GM19455 (cell line): ENCODE results near the gene CEP72.

Source experiments
- ATAC-seq: cut with Tn5 transposase; IDR thresholded peaks from one replicate; pipeline ENCODE4 v1.9.1; 2021; ENCODE audit not compliant: unreplicated experiment

The CEP72 gene

DNA sequence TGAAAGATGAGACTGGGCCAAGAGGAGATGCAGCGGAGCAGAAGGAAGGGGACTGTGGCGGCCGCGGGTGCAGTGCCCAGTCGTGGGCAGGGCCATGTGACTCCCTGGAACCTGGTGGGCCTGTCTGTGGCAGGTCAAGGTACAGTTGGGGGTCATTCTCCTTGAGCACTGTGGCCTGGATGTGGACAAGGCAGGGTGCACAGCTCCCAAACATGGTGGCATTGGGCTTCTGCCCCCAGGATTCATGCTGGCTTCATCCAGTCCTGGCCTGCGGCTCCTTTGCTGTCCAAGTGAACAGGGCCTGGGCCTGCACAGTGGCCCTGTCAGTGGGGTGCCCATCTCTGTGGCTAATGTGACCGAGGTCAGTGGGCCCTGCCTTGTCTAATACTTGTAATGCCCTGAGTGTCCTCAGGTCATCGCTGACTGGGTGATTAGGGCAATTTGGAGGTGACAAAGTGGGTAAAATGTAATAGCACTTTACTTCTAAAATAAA lies 39.9 kb downstream of the CEP72 start:
- no peak for ATAC-seq

DNA sequence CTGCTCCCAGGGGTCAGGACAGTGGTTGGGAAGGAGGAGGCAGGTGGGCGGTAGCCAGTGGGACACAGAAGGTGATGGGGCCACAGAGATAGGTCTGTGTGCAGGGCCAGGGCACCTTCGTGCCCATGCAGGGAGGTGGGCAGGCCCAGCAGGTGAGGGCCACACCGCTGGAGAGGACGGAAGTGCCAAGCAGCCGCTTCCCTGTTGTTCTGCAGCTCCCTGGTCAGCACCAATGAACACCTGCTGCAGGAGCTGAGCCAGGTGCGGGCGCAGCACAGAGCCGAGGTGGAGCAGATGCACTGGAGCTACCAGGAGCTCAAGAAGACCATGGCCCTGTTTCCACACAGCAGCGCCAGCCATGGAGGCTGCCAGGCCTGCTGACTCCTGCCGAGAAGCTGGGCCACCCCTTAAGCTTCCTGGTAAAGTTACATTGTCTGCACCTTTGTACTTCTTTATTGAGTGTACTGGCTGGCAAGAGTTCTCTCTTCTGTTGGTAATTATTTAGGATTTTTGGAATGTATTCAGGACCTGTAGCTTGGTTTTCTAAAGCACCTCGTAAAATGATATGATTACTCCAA lies 40.7 kb downstream of the CEP72 start:
- no peak for ATAC-seq

DNA sequence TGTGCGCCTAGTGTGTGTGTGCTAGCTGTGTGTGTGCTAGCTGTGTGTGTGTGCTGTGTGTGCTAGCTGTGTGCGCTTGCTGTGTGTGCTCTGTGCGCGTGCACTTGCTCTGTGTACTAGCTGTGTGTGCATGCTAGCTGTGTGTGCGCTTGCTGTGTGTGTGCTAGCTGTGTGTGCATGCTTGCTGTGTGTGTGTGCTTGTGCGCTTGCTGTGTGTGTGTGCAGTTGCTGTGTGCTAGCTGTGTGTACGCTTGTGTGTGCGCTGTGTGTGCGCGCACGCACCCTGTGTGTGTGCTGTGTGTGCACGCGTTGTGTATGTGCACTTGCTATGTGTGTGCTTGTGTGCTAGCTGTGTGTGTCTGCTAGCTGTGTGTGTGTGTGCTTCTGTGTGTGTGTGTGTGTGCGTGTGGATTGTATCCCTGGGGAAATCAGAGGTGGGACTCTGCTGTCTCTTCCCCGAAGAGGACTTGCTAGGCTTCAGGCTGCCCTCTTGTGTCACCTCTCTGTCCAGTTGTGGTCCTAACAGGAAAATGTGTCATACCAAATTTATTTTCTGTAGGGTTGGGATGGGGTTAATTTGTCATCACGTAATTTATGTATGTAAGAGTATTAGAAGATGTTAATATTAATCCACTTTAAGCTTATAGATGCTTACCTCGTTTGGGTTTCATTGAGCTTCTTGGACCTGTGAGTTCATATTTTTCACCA lies 42.1 kb downstream of the CEP72 start:
- ATAC-seq: no peak

DNA sequence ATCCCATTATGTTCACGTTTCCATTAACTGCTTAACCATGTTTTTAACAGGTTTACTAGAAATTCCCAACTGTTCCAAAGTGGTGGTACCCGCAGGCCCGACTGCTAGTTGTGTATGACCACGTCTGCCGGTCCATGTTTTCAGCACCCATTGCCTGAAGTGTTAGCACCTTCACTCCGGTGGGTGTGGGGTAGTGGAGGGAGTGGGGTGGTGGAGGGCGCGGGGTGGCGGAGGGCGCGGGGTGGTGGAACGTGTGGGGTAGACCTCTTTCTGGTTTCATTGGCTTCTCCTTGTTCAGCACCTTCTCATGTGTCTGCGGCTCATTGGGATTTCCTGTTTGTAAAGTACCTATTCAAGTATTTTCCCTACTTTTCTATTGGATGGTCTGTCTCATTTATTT lies 43.3 kb downstream of the CEP72 start:
- ATAC-seq: no peak

DNA sequence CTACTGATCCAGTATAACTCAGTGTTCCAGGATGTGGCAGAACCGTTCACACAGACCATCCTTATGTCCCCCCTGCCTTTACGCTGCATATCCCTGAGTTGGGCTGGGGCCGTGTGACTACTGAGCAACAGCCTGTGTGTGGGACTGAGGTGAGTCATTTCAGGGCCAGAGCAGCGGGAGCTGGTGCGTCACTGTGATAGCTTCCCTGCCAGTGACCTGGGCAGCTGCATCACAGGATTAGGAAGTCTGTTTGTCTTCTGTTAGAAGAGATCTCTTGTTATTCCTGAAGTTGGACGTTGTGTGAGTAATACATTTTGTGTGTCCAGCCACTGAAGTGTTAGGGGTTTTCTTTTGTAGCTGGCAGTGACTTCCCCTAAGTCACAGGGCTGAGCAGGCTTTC lies 45.4 kb downstream of the CEP72 start:
- ATAC-seq: no peak

DNA sequence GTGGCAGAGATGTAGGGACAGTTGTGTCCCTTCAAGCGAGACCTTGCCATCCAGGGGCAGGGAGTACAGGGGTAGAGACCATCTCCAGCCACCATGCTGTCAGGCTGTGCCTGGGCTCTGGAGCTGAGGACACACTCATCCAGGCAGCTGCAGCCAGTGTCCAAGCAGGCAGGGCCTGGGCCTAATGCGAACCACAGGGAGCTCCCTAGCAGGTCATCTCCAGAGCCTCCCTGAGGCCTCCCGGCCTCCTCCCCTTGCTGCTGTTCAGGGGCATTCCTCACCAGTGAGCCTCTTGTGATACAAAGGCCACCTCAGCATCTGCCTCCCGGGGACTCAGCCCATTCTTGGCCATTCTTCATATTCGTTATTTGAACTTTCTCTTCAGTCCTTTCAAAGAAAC lies 46.0 kb downstream of the CEP72 start:
- ATAC-seq: no peak

DNA sequence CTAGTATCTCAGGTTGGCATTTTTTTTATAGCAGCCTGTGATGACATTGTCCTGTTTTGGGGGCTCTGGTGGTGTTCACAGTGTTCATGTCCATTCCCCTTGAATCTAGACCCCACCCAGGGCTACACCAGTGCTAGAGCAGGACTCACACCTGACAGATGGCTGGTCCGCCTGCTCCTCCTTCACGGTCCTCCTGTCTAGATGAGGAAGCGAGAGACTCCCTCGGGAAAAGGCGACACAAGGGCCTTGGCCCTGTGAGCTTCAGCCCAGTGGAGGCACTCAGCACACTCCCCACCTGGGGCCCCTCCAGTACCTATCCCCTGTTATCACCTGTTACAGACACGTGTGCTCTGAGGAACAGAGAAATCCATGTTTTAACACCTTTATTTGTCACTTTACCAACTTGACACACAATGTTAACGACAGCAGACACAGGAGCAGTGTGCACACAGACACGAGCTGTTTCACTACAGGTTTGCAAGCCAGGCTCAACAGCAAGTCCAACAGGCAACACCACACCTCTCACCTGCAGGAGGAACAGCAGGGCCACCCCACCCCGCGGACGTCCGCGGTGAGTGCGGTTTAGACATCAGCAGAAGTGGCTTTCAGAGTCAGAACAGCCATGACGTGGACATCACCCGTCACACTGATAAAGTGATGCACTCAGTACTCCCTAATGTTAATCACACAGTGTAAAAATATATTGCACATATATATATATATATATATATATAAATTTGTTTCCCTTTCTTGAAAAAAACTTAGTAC lies 47.5 kb downstream of the CEP72 start:
- ATAC-seq: no peak

DNA sequence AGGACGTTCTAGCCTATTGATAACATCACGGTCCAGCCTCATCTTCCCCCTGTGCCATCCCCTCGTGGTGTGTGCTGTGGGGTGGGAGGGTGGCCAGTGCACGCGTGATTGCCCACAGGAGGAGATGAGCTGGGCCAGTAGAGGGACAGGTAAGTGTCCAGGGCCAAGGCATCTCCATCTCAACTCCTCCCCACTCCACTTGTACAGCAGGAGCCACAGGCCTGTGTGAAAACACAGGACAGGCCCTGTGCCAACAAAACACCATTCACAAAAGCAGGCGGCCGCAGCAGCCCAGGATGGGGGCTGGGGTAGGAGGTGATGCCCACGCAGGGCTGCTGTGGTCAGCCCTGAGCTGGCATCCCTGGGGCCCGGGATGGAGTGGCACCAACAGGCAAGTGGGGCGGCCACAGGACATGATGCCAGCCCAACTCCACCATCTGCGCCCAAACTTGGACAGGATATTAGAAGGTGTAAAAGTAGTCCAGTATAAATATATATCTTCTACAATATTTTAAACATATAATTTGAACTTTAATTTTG lies 48.4 kb downstream of the CEP72 start:
- no peak for ATAC-seq

DNA sequence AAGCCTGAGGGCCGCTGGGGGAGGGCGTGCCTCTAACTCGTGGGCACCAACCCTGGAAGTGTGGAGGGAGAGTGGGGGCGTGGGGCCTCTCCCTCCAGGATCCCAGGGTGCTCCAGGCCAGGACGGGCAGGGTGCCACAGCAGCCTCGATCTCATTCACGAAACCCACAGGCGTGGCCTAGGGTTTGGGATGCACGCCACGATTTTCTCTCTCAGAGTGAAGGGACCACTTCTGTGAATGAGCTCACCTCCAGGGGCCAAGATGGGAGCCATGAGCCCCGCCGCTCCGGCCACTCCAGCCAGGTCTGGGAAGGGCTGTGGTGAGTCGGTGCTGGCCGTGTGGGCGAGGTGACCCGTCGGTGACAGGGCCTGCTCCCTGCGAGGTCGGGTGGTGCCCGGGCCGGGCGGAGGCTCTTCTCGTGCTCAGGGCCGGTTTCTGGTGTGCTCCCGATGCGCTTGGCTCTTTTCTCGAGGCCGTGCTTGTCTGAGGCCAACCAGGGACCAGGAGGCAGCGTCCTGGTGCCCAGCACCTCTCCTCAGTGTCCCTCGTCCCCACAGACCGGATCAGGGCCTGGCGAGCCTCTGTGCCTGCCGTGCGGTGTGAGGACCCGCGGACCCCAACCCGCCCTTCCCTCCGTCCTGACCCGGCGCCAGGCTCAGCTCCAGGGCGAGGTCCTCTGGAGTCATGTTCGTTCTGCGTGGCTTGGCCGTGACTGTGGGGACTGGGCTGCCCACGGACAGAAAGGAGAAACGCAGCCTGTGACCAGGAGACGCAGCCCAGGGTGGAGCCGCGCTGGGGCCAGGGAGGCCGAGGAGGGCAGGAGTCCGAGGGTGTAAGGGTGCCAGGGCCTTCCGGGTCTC lies 50.0 kb downstream of the CEP72 start:
- ATAC-seq: no peak

DNA sequence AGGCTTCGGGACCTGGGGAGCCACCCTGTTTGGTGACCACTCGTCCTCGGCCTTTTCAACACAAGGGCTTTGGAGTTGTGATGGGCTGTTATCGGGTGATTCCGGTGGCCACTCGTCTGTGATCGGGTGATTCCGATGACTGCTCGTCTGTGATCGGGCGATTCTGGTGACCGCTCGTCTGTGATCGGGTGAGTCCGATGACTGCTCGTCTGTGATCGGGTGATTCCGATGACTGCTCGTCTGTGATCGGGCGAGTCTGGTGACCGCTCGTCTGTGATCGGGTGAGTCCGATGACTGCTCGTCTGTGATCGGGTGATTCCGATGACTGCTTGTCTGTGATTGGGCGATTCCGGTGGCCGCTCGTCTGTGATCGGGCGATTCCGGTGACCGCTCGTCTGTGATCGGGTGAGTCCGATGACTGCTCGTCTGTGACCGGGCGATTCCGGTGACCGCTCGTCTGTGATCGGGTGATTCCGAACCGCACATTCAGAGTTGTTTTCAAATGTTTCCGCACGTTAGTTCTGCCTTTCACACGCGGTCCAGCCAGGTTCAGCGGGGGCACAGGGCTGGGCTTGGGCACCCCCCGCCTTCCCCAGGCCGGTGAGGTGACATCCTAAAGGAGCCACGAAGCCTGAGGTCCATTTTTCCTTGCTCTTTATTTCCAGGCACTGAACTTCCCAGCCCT lies 50.8 kb downstream of the CEP72 start:
- ATAC-seq: no peak

DNA sequence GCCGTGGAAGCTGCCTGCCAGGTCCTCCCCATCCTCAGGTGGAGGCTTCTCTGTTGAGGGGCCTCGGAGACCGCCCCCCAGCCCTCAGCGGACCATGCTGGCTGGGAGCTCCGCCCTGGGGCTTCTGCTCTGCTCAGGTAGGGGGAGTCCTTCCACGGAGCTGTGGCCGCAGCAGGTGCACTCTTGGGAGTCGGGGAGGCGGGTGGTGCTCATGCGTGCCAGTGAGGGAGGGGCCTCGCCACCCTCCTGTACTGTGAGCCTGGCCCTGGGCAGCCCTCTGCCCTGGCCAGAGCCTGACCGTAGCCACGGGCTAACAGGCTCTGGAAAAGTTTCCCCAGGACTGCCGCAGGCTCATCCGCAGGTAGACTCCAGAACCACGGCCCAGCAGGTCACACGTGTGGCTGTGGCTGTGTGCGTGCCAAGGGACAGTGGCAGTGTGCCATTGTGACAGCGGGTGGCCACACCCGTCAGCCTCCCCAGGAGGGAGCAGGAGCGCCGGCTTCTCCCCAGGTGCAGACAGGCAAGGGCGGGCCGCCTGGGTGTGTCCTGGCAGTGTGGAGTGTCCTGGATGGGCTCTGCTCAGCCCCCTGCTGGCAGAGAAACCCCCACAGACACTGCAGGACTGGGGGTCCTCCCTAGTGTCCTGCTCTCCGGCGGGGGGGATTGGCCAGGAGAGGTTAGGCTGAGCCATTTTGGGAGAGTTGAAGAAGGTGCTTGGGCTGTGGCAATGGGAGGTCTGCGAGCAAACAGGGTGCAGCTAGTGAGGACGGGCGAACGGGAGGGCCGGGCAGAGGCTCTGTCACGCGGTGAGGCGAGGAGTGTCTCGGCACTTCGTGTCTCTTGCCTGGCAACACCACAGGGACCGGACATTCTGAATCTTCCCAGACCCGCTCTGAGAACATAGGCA lies 51.5 kb downstream of the CEP72 start:
- ATAC-seq: no peak

DNA sequence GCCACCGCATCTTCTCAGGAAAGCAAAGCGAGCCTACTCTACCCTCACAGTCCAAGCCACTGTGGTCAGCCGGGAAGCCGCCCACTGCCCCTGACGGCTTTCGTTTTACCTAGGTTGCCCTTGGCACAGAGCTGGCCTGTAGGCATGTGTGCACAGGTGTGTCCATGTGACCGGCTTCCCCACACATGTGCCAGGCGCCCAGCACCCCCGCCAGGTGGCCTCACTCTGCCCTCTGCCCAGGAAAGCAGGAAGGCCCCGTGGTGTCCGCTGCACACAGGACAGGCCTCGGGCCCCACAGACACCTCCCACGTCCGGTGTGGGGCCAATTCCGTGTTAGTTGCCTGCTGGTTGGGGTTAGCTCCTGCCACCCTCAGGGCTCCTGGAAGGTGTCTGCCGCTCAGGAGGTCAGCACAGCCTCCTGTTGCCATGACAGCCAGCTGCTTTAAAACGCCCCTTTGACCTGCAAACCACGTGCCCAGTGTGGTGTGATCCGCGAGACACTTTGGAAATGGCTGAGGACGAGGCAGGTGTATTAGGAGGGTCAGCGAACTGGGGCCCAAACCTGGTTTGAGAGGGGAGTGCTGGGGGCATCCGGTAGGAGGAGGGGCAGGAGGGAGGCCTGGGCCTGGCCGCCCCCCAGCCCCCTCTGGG lies 52.3 kb downstream of the CEP72 start:
- ATAC-seq: no peak

DNA sequence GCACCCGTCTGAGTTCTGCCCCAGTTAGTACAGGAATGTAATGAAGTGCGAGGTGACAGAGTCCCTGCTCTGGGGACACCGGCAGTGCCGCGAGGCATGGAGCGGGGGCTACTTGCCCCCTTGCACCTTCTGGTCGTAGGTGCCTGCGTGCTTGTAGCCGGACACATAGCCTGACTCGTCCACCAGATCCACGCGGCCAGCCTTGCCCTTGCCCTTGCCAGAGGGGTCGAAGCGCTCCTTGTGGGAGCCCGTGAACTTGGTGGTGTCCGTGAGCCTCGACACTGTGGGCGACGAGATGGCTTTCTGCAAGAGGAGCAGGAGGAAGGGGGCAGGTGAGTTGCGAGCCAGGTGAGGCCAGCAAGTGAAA lies 52.8 kb downstream of the CEP72 start:
- ATAC-seq: no peak

DNA sequence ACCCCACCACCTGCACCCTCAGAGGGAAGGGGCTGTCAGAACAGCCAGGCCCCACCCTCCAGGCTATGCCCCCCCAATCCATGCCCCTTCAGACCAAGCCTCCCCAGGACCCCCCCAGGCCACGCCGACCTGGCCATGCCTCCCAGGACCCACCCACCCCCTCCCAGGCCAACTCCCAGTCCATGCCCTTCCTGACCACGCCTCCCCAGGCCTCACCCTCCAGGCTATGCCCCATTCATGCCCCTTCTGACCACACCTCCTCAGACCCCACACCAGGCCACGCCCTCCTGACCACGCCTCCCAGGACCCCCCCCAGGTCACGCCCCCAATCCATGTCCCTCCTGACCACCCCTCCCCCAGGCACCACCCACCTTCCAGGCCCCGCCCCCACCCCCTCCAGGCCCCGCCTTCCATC lies 53.4 kb downstream of the CEP72 start:
- no peak for ATAC-seq

DNA sequence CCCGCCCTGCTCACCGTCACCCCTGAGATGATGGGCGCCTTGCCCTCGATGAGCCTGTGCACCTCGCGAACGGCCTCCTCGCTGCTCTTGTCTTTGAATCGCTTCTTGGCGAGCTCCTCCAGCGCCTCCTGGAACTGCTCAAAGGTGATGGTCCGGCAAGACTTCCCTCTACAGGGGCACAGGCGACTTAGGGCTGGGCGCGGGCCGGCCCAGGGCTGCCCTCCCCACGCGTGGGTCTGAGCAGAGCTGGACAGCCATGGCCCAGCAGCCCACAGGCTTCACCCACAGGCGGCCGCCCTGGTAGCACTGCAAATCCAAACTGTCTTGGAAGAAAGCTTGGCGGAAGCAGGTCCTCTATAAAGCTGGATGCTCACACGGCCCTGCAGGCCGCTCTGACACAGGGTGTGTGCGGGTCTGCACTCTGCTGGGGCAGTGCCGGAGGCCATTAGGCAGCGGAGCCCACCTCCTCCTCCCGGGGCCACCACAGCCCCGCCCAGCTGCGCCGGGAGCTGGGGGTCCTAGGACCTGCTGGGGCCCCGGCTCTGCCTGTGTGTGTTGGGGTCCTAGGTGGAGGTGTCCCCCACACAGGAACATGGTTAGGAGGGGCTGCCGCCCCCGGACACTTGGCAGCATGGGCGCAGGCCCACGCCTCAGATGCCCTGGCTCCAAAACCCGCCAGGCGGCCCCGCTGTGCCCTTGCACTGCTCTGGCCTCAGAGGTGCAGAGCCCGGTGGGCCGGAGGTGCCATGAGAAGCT lies 54.0 kb downstream of the CEP72 start:
- no peak for ATAC-seq

DNA sequence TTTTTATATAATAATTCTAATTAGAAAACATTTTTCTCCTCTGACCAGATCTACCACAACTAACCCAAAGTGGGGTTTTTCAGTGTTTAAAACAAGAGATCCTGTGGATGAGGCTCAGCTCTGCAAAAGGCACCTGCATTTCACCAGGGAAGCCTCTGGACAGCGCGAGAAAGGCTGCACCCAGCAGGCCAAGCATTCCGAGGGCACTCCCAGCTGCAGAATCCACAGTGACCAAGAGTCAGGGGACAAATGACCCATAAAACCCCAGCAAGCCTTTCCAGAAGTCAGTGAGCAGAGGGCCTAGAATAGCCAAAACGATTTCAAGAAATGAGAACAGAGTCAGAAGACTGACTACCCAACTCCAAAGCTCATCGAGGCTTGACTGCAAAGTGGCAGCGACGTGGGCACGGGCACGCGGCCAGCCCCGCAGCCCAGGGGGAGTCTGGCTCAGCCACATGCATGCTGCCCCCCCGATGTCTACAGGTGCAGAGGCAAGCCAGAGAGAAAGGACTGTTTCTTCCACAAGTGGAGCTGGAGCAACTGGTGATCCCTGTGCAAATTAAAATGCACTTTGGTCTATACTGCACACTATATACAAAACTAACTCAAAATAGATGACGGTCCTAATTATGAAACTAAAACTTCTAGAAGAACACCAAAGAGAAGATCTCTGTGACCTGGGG lies 54.8 kb downstream of the CEP72 start:
- ATAC-seq: no peak

DNA sequence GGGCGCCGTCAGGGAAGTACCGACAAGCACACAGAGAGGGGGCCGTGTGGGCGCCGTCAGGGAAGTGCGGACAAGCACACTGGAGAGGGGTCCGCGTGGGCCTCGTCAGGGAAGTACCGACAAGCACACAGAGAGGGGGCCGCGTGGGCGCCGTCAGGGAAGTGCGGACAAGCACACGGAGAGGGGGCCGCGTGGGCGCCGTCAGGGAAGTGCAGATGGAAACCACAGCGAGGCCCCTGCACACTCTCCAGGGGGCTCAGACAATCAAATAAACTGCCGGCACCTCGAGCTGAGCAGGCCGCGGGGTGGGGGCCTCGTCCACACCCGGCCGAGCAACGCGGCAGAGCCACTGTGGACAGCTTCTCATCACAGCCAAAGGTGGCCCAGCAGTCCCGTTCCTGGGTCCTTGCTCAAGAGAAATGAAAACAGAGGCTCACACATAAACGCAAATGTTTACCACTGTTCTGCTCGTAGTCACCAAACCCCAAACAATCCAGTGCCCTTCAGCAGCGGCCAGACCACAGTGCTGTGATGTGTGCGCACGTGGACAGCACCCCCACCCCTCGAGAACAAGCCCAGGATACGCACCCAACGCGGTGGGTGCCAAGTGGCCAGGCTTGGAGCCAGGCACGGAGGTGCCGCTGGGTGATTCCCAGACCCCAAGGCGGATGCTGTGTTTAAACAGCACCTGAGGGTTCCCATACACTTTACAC lies 56.3 kb downstream of the CEP72 start:
- no peak for ATAC-seq
